GM23248 (cell line): ENCODE measurements around the gene OSGIN1.

Experiments used
- EZH2 ChIP-seq: fragments of 200-600 bp; sonication (generic); IDR thresholded peaks from 2 replicates; pipeline ENCODE4 v1.6.1; 2018; ENCODE audit warnings: antibody characterized with exemption, mild to moderate bottlenecking; ENCODE audit not compliant: insufficient read depth, poor library complexity, severe bottlenecking
- EZH2phosphoT487 ChIP-seq: fragments of 200-600 bp; sonication (generic); IDR thresholded peaks from 2 replicates; pipeline ENCODE4 v1.6.1; 2018; ENCODE audit warnings: antibody characterized with exemption, moderate library complexity, mild to moderate bottlenecking, low read depth; ENCODE audit not compliant: insufficient read depth

DNA sequence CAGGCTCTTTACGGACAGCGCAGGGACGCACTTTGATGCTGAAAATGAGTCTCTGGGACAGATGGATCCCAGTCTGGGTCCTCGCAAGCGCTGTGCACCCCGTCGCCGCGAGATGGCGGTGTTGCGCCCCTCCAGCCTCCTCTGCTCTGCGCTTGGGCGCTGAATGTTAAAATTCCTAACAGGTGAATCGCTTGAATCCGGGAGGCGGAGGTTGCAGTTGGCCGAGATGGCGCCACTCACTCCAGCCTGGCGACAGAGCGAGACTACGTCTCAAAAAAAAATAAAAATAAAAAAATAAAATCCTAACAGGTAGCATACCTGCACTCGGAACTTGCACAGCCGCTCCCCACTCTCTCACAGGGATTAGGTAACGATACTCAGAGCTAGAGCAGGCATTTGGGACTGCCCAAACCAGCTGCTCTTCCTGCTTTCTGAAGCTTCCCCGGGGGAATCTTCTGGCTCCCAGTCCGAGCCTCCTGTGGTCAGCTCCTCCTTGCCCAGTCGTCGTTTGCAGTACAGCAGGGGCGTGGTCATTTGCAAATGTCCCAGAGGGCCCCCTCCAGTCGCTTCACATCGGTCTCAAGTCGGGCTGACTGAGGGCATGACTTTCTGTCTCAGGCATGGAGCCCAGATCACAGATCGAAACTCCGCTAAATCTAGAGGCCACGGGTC is 26.2 kb upstream of the OSGIN1 start:
- TF ChIP-seq EZH2phosphoT487 (no peak), EZH2 (no peak)
